DND-41 (cell line): Measurements from ENCODE around the gene FGF12.

Source experiments
- ATAC-seq: fragments of 200-7000 bp; cut with Tn5 transposase; 3 replicates; pipeline ENCODE4 v1.9.1; 2021; ENCODE audit warnings: low read depth; ENCODE audit not compliant: insufficient read depth
- DNase-seq: peaks from one replicate; pipeline ENCODE4 v3.0.0-alpha.2; 2020
- H2AFZ ChIP-seq: 2 replicates; pipeline ENCODE4 v1.6.0; 2012; ENCODE audit warnings: low read depth, low read length
- H3K27ac ChIP-seq: 2 replicates; pipeline ENCODE4 v1.5.1; 2012; ENCODE audit warnings: low read length, inconsistent platforms
- H3K27me3 ChIP-seq: fragments of 200-600 bp; sonication (generic); 2 replicates; pipeline ENCODE4 v1.6.0; 2012; ENCODE audit warnings: low read length, mild to moderate bottlenecking, inconsistent platforms; ENCODE audit not compliant: insufficient read depth, poor library complexity
- H3K36me3 ChIP-seq: 2 replicates; pipeline ENCODE4 v1.5.1; 2012; ENCODE audit warnings: low read length, inconsistent platforms; ENCODE audit not compliant: insufficient read depth
- H3K4me1 ChIP-seq: 2 replicates; pipeline ENCODE4 v1.5.1; 2012; ENCODE audit warnings: mild to moderate bottlenecking, low read length; ENCODE audit not compliant: insufficient read depth
- H3K4me2 ChIP-seq: 2 replicates; pipeline ENCODE4 v1.6.0; 2012; ENCODE audit warnings: mild to moderate bottlenecking, moderate library complexity, low read length, inconsistent platforms; ENCODE audit not compliant: insufficient read depth
- H3K4me3 ChIP-seq, 2 experiments: fragments of 200-600 bp in 1 of 2; shearing (Covaris generic) in 1 of 2; 2 replicates each; pipeline ENCODE4 v1.5.1; 2012 to 2016; ENCODE audit warnings: inconsistent platforms in 2 of 2, low read length in 2 of 2, mild to moderate bottlenecking in 2 of 2, low read depth in 1 of 2, moderate library complexity in 1 of 2
- H3K79me2 ChIP-seq: 2 replicates; pipeline ENCODE4 v1.6.0; 2012; ENCODE audit warnings: low read length, inconsistent platforms; ENCODE audit not compliant: insufficient read depth
- H3K9ac ChIP-seq: 2 replicates; pipeline ENCODE4 v1.6.0; 2012; ENCODE audit warnings: low read depth, mild to moderate bottlenecking, inconsistent platforms, low read length, moderate library complexity
- H3K9me3 ChIP-seq: 2 replicates; pipeline ENCODE4 v1.5.1; 2012; ENCODE audit warnings: low read length, moderate library complexity, mild to moderate bottlenecking, inconsistent platforms; ENCODE audit not compliant: insufficient read depth, severe bottlenecking
- H4K20me1 ChIP-seq: 2 replicates; pipeline ENCODE4 v1.6.0; 2012; ENCODE audit warnings: low read length; ENCODE audit not compliant: insufficient read depth
- CTCF ChIP-seq: IDR thresholded peaks from 2 replicates; pipeline ENCODE4 v1.5.1; 2012; ENCODE audit warnings: borderline replicate concordance, low read length, moderate library complexity, mild to moderate bottlenecking; ENCODE audit not compliant: poor library complexity, severe bottlenecking; ENCODE audit errors: extremely low read depth
- EZH2 ChIP-seq: IDR thresholded peaks from 3 replicates; pipeline ENCODE4 v1.6.1; 2012; ENCODE audit warnings: borderline replicate concordance, low read depth, mild to moderate bottlenecking, moderate library complexity, low read length, inconsistent platforms; ENCODE audit not compliant: severe bottlenecking

FGF12 gene

GRCh38 chr3:192494174-192494573 lies 233.2 kb downstream of the FGF12 start:
- H3K9me3 ChIP-seq, result no peaks in the 10 kb centered on the region
- no peaks in the 10 kb centered on the region for H3K79me2 ChIP-seq
- H3K9ac ChIP-seq, result no peak overlapping the region
- no peak overlapping the region for H3K27ac ChIP-seq
- H3K27me3 ChIP-seq, result no peaks in the 10 kb centered on the region
- TF ChIP-seq EZH2 (no peak), CTCF (no peak)
- H3K4me1 ChIP-seq, result no peaks in the 10 kb centered on the region
- no peak overlapping the region for H3K4me3 ChIP-seq
- H2AFZ ChIP-seq, result no peak overlapping the region
- ATAC-seq (no peak), DNase-seq (no peak)
- H4K20me1 ChIP-seq, result no peaks in the 10 kb centered on the region
- no peaks in the 10 kb centered on the region for H3K36me3 ChIP-seq
- H3K4me2 ChIP-seq, result no peak overlapping the region

GRCh38 chr3:192490720-192491119 lies 236.6 kb downstream of the FGF12 start:
- TF ChIP-seq CTCF (no peak), EZH2 (no peak)

GRCh38 chr3:192489579-192489978 lies 237.8 kb downstream of the FGF12 start:
- H4K20me1 ChIP-seq, result no peaks in the 10 kb centered on the region
- H3K27ac ChIP-seq, result no peak overlapping the region
- H3K9ac ChIP-seq, result no peak overlapping the region
- DNase-seq (no peak), ATAC-seq (no peak)
- no peak overlapping the region for H3K4me3 ChIP-seq
- H2AFZ ChIP-seq, result no peak overlapping the region
- no peaks in the 10 kb centered on the region for H3K36me3 ChIP-seq
- H3K9me3 ChIP-seq, result no peaks in the 10 kb centered on the region
- no peak overlapping the region for H3K4me2 ChIP-seq
- H3K4me1 ChIP-seq, result no peaks in the 10 kb centered on the region
- TF ChIP-seq EZH2 (no peak), CTCF (no peak)
- no peaks in the 10 kb centered on the region for H3K79me2 ChIP-seq
- H3K27me3 ChIP-seq, result no peaks in the 10 kb centered on the region

More at GRCh38 chr3:192490720-192491119, 236.6 kb downstream of the FGF12 start:
- no peaks in the 10 kb centered on the region for H4K20me1 ChIP-seq
- H3K27me3 ChIP-seq, result no peaks in the 10 kb centered on the region
- H3K79me2 ChIP-seq, result no peaks in the 10 kb centered on the region
- DNase-seq (no peak), ATAC-seq (no peak)
- no peak overlapping the region for H3K9ac ChIP-seq
- H3K27ac ChIP-seq, result no peak overlapping the region
- H3K4me2 ChIP-seq, result no peak overlapping the region
- no peak overlapping the region for H3K4me3 ChIP-seq
- no peaks in the 10 kb centered on the region for H3K9me3 ChIP-seq
- H3K4me1 ChIP-seq, result no peaks in the 10 kb centered on the region
- no peaks in the 10 kb centered on the region for H3K36me3 ChIP-seq
- H2AFZ ChIP-seq, result no peak overlapping the region

- Histone ChIP-seq H4K20me1 (no peaks in the 10 kb centered on the region), H3K27ac (no peak overlapping the region), H3K4me3 (no peak overlapping the region), H3K36me3 (no peaks in the 10 kb centered on the region), H3K9me3 (no peaks in the 10 kb centered on the region), H3K9ac (no peak overlapping the region), H3K27me3 (no peaks in the 10 kb centered on the region), H3K79me2 (no peaks in the 10 kb centered on the region), H2AFZ (no peak overlapping the region), H3K4me2 (no peak overlapping the region), H3K4me1 (no peaks in the 10 kb centered on the region)
- DNase-seq (no peak), ATAC-seq (no peak)
- no peak for TF ChIP-seq EZH2
- no peak for TF ChIP-seq CTCF
These were observed 240.3 kb downstream of the FGF12 start for GRCh38 chr3:192487033-192487432.
